Immature natural killer cell (primary cell): Measurements from ENCODE around the gene WNT3A. TPM values are rescaled to one million over a fixed set of nuclear protein-coding genes. Genes with fewer than 3 reads are reported as not detected.

Experiments
- polyA plus RNA-seq, 3 donors: library from polyadenylated mRNA; unstranded; fragments of 300-500 nt; fragmentation: Illumina TruSeq; gene quantifications; one replicate each; pipeline ENCODE4 v1.2.3, GENCODE V29; 2021

Gene WNT3A
- polyA plus RNA-seq, 3 donors from 2014 or later: not detected

Other genes starting within 250 kb of the WNT3A start
- not detected for gene PRSS38, start 191.3 kb upstream of the WNT3A start, polyA plus RNA-seq
- not detected for gene WNT9A, start 59.1 kb upstream of the WNT3A start, polyA plus RNA-seq
- gene ARF1, start 75.7 kb downstream of the WNT3A start, polyA plus RNA-seq: 100 to 1,000 TPM; 533 to 916 (median 674) TPM
- gene C1orf35, start 96.3 kb downstream of the WNT3A start, polyA plus RNA-seq: 10 to 100 TPM in 2 of 3 donors, 1 to 10 TPM in 1; 1.8 to 21.7 (median 16.6) TPM
- gene MRPL55, start 102.3 kb downstream of the WNT3A start, polyA plus RNA-seq: 100 to 1,000 TPM; 125 to 230 (median 129) TPM
- gene GUK1, start 133.3 kb downstream of the WNT3A start, polyA plus RNA-seq: 100 to 1,000 TPM; 516 to 803 (median 763) TPM
- gene GJC2, start 142.9 kb downstream of the WNT3A start, polyA plus RNA-seq: not detected
- 1 to 10 TPM; 2.0 to 4.4 (median 2.0) TPM for gene IBA57, start 158.8 kb downstream of the WNT3A start, polyA plus RNA-seq
- gene OBSCN, start 201.0 kb downstream of the WNT3A start, polyA plus RNA-seq: 1 to 10 TPM in 1 of 3 donors, under 1 TPM in 1, not detected in 1; 0.19 to 1.9 TPM